ENCODE data around the gene NEDD8. TPM values are rescaled to one million over a fixed set of nuclear protein-coding genes. Genes with fewer than 3 reads are reported as not detected.
A peak's percentile ranks its signal among the peaks of the same experiment; 100 is the strongest.
"Not testable (repeated sequence)": the region's sequence is repeated elsewhere in the genome, so short reads cannot be mapped to it uniquely, and the experiment has no call there.

NEDD8 gene
- total RNA-seq, 4 donors from 2014 or later = 44.1 to 77.6 (median 67.9) TPM

DNA sequence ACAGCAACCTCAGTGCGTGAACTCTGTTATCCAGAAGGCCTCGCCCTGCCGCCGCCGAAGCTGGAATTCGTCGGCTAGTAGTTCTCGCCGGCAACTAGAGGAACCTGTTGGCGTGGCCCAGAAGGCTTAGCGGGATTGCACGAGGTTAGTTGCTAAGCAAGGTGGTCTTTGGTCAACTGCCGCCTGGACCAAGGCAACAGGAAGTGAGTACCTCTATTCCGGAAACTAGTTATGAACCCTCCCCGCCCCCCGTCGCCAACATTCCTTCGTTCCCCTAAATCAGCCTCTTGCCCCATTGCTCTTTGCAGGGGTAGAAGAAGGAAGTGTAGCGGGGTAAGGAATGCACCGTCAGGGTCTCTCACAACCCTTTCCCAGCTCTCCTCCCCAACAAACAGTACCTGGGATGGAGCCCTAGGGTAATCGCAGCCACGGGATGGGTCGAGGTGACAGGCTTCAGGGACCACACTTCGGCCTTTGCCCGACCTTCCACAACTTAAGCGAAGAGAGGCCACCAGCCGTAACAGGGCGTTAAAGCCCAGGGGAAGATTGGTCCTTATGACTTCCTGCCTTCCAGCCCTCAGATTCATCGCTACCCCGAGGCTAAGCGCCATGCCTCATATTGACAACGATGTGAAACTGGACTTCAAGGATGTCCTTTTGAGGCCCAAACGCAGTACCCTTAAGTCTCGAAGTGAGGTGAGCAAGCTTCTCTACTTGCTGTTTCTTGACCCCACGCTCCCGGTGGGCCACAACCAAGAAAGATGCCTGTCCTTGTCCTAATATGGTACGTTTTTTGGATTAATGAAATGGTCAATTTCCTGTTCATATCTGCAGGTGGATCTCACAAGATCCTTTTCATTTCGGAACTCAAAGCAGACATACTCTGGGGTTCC is 724 bp upstream of the NEDD8 start, which contains the start of gene GMPR2:
Gene GMPR2 (plus strand): TSS at position 285 of the 893 bp plus-strand sequence. CDS start 325 bp downstream, at position 610.
- Histone ChIP-seq H3K27me3 (no peaks in the 10 kb centered on the region), H3K9me3 (no peaks in the 10 kb centered on the region), H3K4me1 (peaks cover 0 to 24% (median 4%) of the 10 kb centered on the region in 4 donors), H3K4me3 (peak within 1 kb of the TSS; percentile 64 to 95 (median 78)), H3K36me3 (peaks cover 0 to 27% (median 0%) of the 10 kb centered on the region in 3 donors), H3K27ac (peak within 1 kb of the TSS; percentile 80 to 94 (median 87))
- TF ChIP-seq POLR2A (IDR thresholded peaks at IDR 0.05) (peak in 1 of 2 donors; percentile 18), CTCF (IDR thresholded peaks at IDR 0.05) (no peak)
- peak in 1 of 3 donors; percentile 75 for DNase-seq

- Histone ChIP-seq H3K9me3 (no peaks in the 10 kb centered on the region), H3K27me3 (no peaks in the 10 kb centered on the region), H3K4me3 (peak overlapping the region; percentile 64 to 95 (median 78)), H3K4me1 (peaks cover 0 to 24% (median 4%) of the 10 kb centered on the region in 4 donors), H3K36me3 (peaks cover 0 to 13% (median 0%) of the 10 kb centered on the region in 3 donors), H3K27ac (peak overlapping the region; percentile 80 to 94 (median 87))
- TF ChIP-seq CTCF (IDR thresholded peaks at IDR 0.05) = no peak
- no peak for TF ChIP-seq POLR2A (IDR thresholded peaks at IDR 0.05)
- no peak for DNase-seq
Observed at GRCh38 chr14:24231263-24232120, 675 bp downstream of the NEDD8 start.

DNA sequence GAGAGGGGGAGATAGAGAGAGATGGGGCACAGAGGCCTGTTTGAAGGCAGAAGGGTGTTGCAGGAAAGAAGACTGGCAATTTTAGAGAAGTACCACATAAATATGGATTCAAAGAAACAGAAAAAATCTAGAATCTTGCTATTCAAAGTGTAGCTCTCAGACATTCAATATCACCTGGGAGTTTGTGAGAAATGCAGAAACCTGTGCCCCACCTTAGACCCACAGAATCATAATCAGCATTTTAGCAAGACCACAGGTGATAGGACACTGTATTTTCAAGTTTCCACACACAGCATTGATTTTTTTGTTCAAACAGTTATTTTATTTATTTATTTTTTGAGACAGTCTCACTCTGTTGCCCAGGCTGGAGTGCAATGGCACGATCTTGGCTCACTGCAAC is 3.3 kb downstream of the NEDD8 start:
- TF ChIP-seq CTCF (IDR thresholded peaks at IDR 0.05) = no peak
- H3K4me3 ChIP-seq = no peak overlapping the region
- no peak for DNase-seq
- no peaks in the 10 kb centered on the region for H3K27me3 ChIP-seq
- no peaks in the 10 kb centered on the region for H3K9me3 ChIP-seq
- peaks cover 0 to 17% (median 4%) of the 10 kb centered on the region in 4 donors for H3K4me1 ChIP-seq
- no peak overlapping the region for H3K27ac ChIP-seq
- no peaks in the 10 kb centered on the region for H3K36me3 ChIP-seq

- TF ChIP-seq POLR2A (IDR thresholded peaks at IDR 0.05) = no peak
- no peak for TF ChIP-seq CTCF (IDR thresholded peaks at IDR 0.05)
- DNase-seq = no peak
- no peaks in the 10 kb centered on the region for H3K9me3 ChIP-seq
- no peaks in the 10 kb centered on the region for H3K27me3 ChIP-seq
- H3K4me1 ChIP-seq = peaks cover 0 to 9% (median 0%) of the 10 kb centered on the region in 4 donors
- H3K27ac ChIP-seq = no peak overlapping the region
- H3K36me3 ChIP-seq = no peaks in the 10 kb centered on the region
- H3K4me3 ChIP-seq = no peak overlapping the region
Observed at GRCh38 chr14:24226473-24226872, 5.7 kb downstream of the NEDD8 start.

GRCh38 chr14:24224618-24225071 is 7.5 kb downstream of the NEDD8 start:
- Histone ChIP-seq H3K4me3 (no peak overlapping the region), H3K27ac (no peak overlapping the region), H3K27me3 (no peaks in the 10 kb centered on the region), H3K4me1 (no peaks in the 10 kb centered on the region), H3K9me3 (no peaks in the 10 kb centered on the region), H3K36me3 (no peaks in the 10 kb centered on the region)
- TF ChIP-seq POLR2A (IDR thresholded peaks at IDR 0.05) (no peak), CTCF (IDR thresholded peaks at IDR 0.05) (no peak)
- DNase-seq = no peak

- not testable (repeated sequence) for H3K4me3 ChIP-seq, DNase-seq, H3K4me1 ChIP-seq, H3K27ac ChIP-seq, H3K36me3 ChIP-seq, H3K27me3 ChIP-seq, H3K9me3 ChIP-seq
Observed at GRCh38 chr14:24222987-24223386, 9.2 kb downstream of the NEDD8 start.
